ENCODE results near the gene STX12.
"Not testable (repeated sequence)": the region's sequence is repeated elsewhere in the genome, so short reads cannot be mapped to it uniquely, and the experiment has no call there.

The STX12 gene

DNA sequence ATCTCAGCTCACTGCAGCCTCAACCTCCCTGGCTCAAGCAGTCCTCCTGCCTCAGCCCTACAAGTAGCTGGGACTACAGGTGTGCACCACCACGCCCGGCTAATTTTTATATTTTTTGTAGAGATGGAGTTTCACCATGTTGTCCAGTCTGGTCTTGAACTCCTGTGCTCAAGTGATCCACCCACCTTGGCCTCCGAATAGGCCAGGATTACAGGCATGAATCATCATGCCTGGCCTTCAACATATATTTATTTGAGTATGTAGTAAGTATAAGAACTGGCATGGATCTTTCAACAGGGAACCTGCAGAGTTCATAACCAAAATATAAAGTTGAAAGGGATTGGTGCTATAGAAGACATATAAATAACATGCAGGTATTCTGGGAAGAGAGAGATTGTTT lies 2.3 kb downstream of the STX12 start:
- not testable (repeated sequence) for DNase-seq (ENCODE audit: low read depth)

DNA sequence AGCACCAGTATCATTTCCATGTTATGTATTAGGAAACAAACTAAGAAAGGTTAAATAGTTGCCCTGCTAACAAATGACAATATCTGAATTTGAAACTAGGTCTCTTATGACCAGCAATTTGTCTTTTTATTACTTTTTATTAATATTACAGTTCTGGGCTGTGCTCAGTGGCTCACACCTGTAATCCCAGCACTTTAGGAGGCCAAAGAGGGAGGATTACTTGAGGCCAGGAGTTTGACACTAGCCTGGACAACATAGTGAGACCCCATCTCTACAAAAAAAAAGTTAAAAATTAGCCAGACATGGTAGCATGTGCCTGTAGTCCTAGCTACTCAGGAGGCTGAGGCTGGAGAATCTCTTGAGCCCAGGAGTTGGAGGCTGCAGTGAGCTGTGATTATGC lies 3.3 kb downstream of the STX12 start:
- DNase-seq (ENCODE audit: low read depth): not testable (repeated sequence)

- no peak for DNase-seq (ENCODE audit: low read depth)
Observed at GRCh38 chr1:27778056-27778455, 5.0 kb downstream of the STX12 start.

GRCh38 chr1:27779122-27779521 lies 6.1 kb downstream of the STX12 start:
- no peak for DNase-seq (ENCODE audit: low read depth)

DNA sequence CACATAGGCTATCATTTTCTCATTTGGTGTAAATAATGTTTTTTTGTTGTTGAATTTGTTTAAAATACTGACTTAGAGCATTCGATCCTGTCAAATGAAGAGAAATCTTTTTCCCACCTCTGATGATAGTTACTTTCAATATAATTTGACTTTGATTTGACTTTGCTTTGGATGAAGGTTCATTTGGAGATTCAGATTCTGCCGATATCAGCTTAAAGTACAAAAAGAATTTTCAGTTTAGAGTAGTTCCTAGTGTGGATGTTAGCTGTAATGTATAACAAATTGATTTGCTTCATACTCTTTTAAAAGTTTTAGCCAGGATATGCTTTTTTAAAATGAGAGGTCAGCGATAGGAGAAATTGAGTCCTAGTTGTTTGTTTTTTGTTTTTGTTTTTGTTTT lies 9.9 kb downstream of the STX12 start:
- no peak for DNase-seq (ENCODE audit: low read depth)

GRCh38 chr1:27784700-27785099 lies 11.7 kb downstream of the STX12 start:
- DNase-seq (ENCODE audit: low read depth): no peak

- no peak for DNase-seq (ENCODE audit: low read depth)
Observed at GRCh38 chr1:27785781-27786455, 12.9 kb downstream of the STX12 start.

DNA sequence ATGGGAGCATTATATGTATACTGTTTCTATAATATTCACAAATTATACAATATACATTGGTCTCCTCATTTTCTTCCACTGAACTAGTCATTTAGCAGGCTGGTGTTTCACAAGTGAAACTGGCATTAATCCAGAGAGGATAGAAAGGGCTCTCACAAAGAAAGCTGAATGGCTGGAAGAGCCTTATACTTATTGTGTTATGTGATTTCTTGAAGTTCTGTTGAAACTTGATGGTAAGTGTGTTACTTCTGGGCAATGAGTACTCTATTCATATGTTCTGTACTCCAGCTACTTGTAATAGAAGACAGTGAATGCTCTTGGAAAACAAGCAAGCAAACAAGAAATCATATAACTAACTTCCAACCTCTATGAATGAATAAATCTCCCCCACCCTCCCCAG lies 14.9 kb downstream of the STX12 start:
- no peak for DNase-seq (ENCODE audit: low read depth)

DNA sequence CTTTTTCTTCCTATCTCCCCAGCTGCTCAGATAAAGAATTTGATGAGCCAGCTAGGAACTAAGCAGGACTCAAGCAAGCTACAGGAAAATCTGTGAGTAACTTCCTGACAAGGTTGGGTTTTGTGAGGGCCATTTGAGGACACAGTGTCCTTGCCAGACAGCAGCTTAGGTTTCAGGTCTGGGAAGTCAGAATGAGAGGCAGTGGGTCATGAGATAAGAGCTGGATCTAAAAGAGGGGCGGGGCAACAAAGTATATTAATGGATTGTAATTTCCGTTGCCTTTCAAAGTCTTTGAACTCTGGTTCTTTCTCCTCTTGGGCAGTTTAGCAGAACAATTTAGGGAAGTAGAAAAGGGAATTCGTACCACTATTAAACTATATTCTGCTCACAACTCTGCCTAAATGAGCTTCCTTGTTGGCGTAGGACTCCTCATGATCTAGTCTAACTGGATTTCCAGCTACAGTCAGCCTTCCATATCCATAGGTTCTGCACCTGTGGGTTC lies 16.6 kb downstream of the STX12 start:
- no peak for DNase-seq (ENCODE audit: low read depth)

DNA sequence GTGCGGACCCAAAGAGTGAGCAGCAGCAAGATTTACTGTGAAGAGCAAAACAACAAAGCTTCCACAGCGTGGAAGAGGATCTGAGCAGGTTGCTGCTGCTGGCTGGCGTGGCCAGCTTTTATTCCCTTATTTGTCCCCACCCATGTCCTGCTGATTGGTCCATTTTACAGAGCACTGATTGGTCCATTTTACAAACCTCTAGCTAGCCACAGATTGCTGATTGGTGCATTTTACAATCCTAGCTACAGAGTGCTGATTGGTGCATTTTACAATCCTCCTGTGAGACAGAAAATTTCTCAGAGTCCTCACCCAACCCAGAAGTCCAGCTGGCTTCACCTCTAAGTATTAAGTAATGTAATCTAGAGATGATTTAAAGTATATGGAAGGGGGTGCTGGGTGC lies 17.3 kb downstream of the STX12 start:
- DNase-seq (ENCODE audit: low read depth): not testable (repeated sequence)

- no peak for DNase-seq (ENCODE audit: low read depth)
Observed at GRCh38 chr1:27795601-27796000, 22.6 kb downstream of the STX12 start.

- no peak for DNase-seq (ENCODE audit: low read depth)
Observed at GRCh38 chr1:27804791-27805190, 31.8 kb downstream of the STX12 start.

- no peak for DNase-seq (ENCODE audit: low read depth)
Observed at GRCh38 chr1:27806758-27807157, 33.7 kb downstream of the STX12 start.

- no peak for DNase-seq (ENCODE audit: low read depth)
Observed at GRCh38 chr1:27807385-27807784, 34.4 kb downstream of the STX12 start.

DNA sequence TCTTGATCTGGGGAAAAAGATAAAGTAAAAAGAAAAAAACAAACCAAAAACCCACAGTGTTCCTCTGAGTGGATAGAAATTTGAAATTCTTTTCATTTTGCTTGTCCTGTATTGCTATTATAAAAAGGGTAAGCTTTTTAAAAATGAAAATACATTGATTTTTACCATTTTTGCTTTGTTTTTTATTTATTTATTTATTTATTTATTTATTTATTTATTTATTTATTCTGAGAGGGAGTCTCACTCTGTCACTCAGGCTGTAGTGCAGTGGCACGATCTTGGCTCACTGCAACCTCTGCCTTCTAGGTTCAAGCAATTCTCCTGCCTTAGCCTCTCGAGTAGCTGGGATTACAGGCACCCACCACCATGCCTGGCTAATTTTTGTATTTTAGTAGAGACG lies 35.1 kb downstream of the STX12 start:
- DNase-seq (ENCODE audit: low read depth): not testable (repeated sequence)

DNA sequence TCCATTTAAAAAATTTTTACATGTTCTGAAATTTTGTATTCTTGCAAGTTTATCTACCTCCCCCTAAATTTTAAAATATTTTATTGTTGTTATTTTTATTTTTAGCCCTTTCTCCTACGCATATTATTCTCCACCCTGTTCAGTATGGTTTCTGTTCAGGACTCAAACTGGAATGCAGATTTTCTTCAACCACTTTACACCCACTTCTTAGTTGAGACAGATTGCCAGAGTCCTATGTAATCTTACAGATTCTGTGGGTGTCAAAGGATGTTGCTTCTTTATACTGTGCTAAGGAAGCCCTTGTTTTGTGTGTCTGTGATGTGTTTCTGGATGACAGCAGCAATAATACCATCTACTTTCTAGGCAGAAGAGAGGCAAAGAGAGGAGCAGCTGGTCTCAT lies 36.9 kb downstream of the STX12 start:
- no peak for DNase-seq (ENCODE audit: low read depth)

DNA sequence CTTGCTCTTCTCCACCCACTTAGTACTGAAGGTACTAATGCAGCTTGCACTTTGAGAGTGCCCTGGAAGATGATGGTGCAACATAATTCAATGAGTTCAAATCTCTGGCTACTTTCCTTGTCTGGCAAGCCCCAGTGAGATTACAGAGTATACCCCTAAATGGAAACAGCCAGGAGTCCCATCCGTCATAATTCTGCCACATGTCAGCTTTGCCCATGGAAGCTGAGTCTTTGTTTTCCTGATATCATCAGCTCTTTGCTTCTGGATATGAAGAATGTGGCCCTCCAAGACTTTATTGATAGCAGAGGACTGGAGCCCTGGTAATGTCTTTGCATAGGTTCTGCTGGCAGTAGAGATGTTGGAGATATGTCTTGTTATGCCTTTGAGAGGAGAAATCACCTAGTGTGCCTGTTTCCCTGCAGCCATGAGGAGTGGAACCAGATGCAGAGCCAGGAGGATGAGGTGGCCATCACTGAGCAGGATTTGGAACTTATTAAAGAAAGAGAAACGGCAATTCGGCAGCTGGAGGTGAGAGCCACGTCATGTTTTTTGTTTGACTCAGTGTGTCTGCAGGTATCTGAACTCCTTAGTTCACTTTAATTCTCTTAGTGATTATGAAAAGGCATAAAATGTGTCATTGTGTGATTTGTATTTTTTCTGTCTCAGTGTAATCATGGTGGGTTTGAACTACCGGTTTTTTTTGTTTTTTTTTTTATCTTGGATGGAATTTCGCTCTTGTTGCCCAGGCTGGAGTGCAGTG lies 38.9 kb downstream of the STX12 start:
- DNase-seq (ENCODE audit: low read depth): no peak

GRCh38 chr1:27816921-27817630 lies 44.1 kb downstream of the STX12 start:
- no peak for DNase-seq (ENCODE audit: low read depth)

DNA sequence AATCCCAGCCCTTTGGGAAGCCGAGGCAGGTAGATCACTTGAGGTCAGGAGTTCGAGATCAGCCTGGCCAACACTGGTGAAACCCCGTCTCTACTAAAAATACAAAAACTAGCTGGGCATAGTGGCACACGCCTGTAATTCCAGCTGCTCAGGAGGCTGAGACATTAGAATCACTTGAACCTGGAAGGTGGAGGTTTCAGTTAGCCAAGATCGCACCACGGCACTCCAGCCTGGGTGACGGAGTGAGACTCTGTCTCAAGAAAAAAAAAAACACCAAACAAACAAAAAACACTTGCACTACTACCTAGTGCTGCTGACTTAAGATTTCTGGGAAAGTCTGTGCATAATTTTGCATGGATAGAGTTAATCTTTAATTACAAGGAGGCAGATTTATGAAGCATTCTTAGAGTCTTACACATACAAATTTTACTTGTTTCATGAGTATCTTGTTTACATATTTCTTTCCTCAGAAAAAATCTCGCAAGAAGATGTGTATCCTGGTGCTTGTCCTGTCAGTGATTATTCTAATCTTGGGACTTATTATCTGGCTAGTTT lies 48.8 kb downstream of the STX12 start:
- no peak for DNase-seq (ENCODE audit: low read depth)

DNA sequence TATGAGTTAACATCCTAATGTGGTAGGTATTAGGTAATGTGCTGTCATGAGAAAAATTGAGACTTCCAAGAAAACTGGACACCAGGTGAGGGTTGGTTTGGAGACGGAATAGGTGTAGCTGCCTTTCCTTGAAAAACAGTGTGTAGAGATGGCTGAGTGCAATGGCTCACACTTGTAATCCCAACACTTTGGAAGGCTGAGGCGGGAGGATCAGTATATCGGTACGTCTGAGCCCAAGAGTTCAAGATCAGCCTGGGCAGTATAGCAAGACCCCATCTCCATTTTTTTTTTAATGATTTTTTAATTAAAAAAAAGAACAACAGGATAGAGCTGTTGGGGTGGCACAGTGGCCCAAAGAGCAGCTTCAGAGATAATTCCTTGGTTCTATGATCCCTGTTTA lies 50.8 kb downstream of the STX12 start:
- no peak for DNase-seq (ENCODE audit: low read depth)

- no peak for DNase-seq (ENCODE audit: low read depth)
Observed at GRCh38 chr1:27824411-27824810, 51.4 kb downstream of the STX12 start.

DNA sequence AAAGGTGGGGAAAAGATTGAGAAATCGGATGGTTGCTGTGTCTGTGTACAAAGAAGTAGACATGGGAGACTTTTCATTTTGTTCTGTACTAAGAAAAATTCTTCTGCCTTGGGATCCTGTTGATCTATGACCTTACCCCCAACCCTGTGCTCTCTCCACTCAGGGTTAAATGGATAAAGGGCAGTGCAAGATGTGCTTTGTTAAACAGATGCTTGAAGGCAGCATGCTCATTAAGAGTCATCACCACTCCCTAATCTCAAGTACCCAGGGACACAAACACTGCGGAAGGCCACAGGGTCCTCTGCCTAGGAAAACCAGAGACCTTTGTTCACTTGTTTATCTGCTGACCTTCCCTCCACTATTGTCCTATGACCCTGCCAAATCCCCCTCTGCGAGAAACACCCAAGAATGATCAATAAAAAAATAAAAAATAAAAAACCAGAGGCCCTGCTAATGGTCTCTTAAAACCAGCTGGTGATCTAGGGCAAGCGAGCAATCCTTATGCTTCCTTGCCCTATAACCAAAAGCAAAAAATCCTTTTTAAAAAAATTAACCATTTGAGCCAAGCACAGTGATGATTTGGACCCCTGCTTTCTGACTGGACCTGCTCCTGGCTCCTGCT lies 56.4 kb downstream of the STX12 start:
- not testable (repeated sequence) for DNase-seq (ENCODE audit: low read depth)
